Measurements from ENCODE around the gene CD9. TPM values are rescaled to one million over a fixed set of nuclear protein-coding genes. Genes with fewer than 3 reads are reported as not detected.

The CD9 gene
- polyA plus RNA-seq, 3 donors = 7.6 to 323 (median 7.7) TPM

DNA sequence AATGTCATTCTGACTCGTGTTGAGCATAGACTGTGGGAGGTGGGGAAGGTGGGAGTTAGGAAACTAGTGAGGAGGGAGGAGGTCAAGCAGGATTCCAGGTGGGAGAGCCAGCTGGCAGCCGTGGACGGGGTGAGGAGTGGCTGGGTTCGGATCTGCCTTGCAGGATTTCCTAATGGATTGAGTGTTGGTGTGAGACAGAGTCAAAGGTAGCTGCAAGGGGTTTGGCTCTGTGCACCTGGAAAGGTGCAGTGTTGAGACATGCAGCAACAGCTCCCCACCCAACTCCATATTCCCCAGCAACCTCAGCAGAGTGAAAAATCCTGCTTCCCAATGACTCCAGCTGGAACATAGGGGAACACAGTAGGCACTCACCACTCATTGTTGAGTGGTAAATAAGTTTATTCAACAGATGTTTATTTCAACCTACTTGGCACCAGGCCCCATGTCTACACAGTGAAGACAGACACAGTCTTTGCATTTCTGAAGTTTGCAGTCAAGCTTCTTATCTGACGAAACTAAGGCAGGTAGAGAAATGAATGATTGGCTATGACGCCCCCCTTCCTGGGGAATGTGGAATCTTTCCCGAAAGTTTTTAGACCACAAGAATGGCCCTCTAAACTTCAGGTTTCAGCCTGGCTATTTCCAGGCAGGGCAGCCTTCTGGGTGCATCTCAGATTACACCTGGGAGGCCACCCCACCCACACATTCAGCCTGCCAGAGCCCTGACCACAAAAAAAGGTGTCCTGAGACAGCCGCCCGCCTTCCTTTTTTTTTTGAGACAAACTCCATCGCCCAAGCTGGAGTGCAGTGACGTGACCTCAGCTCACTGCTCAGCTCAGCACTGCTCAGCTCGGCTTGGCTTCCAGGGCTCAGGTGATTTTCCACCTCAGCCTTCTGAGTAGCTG lies 72.4 kb downstream of the CD9 start:
- peaks cover 0 to 17% of the 10 kb centered on the region in 2 donors for H3K27me3 ChIP-seq (ENCODE audit: control insufficient read depth in 2 of 2, insufficient read depth in 2 of 2, low read length in 2 of 2)
- WGBS (ENCODE audit: insufficient coverage) = 87% methylated on average over 5 of the region's 12 CpGs
- H2AFZ ChIP-seq (ENCODE audit: insufficient read depth, low read depth, low read length, poor library complexity, severe bottlenecking) = no peak overlapping the region
- H4K20me1 ChIP-seq (ENCODE audit: insufficient read depth, low read length) = no peaks in the 10 kb centered on the region
- no peaks in the 10 kb centered on the region for H3K79me2 ChIP-seq (ENCODE audit: insufficient read depth, low read length)
- H3K27ac Mint-ChIP-seq = peak overlapping the region in 1 of 7 donors; percentile 69
- H3K36me3 Mint-ChIP-seq = peaks cover 0 to 2% of the 10 kb centered on the region in 2 donors
- H3K4me3 ChIP-seq (replicated peaks in 1 of 3; ENCODE audit: low read depth in 2 of 3, low read length in 3 of 3) = no peak overlapping the region
- no peak overlapping the region for H3K9ac ChIP-seq (ENCODE audit: insufficient read depth, low read length, poor library complexity, severe bottlenecking)
- H3K27me3 Mint-ChIP-seq (ENCODE audit: low read depth in 3 of 3) = peaks cover 21 to 35% (median 24%) of the 10 kb centered on the region in 3 donors
- no peaks in the 10 kb centered on the region for H3K9me3 Mint-ChIP-seq
- no peaks in the 10 kb centered on the region for H3K9me3 ChIP-seq (replicated peaks in 1 of 2; ENCODE audit: control insufficient read depth in 1 of 2, insufficient read depth in 1 of 2, low read length in 2 of 2)
- H3K4me1 Mint-ChIP-seq = no peaks in the 10 kb centered on the region
- TF ChIP-seq, protein P1, sequence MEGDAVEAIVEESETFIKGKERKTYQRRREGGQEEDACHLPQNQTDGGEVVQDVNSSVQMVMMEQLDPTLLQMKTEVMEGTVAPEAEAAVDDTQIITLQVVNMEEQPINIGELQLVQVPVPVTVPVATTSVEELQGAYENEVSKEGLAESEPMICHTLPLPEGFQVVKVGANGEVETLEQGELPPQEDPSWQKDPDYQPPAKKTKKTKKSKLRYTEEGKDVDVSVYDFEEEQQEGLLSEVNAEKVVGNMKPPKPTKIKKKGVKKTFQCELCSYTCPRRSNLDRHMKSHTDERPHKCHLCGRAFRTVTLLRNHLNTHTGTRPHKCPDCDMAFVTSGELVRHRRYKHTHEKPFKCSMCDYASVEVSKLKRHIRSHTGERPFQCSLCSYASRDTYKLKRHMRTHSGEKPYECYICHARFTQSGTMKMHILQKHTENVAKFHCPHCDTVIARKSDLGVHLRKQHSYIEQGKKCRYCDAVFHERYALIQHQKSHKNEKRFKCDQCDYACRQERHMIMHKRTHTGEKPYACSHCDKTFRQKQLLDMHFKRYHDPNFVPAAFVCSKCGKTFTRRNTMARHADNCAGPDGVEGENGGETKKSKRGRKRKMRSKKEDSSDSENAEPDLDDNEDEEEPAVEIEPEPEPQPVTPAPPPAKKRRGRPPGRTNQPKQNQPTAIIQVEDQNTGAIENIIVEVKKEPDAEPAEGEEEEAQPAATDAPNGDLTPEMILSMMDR (IDR thresholded peaks at IDR 0.05) = no peak
- H3K4me1 ChIP-seq (ENCODE audit: control insufficient read depth in 1 of 2, insufficient read depth in 2 of 2, low read length in 2 of 2) = no peaks in the 10 kb centered on the region
- H3K36me3 ChIP-seq (replicated peaks in 1 of 2; ENCODE audit: control insufficient read depth in 1 of 2, insufficient read depth in 2 of 2, low read length in 2 of 2) = no peaks in the 10 kb centered on the region
- H3K4me2 ChIP-seq (replicated peaks; ENCODE audit: extremely low read depth, low read length, poor library complexity, severe bottlenecking) = no peak overlapping the region
- intact Hi-C loops (cut with micrococcal nuclease) = no loop called here
- DNase-seq = no peak
- H3K27ac ChIP-seq (ENCODE audit: low read depth in 1 of 2, low read length in 2 of 2) = no peak overlapping the region
- H3K4me3 Mint-ChIP-seq = no peak overlapping the region

DNA sequence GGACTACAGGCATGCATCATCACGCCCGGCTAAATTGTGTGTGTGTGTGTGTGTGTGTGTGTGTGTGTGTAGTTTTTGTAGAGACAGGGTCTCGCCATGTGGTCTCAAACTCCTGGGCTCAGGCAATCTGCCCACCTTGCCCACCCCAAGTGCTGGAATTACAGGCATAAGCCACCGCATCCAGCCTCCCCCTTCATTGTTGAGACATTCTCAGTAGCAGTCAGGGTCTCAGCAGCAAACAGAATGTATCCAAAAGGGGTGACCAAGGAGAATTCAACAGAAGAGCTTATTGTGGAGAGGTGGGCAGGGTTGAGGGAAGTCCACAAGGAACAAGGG lies 73.0 kb downstream of the CD9 start:
- Mint-ChIP-seq H3K9me3 (no peaks in the 10 kb centered on the region), H3K27ac (no peak overlapping the region), H3K27me3 (ENCODE audit: low read depth in 3 of 3) (peaks cover 28 to 42% (median 29%) of the 10 kb centered on the region in 3 donors), H3K36me3 (peaks cover 0 to 2% of the 10 kb centered on the region in 2 donors), H3K4me3 (no peak overlapping the region), H3K4me1 (peaks cover 5% of the 10 kb centered on the region)
- intact Hi-C loops (cut with micrococcal nuclease) = no loop called here
- Histone ChIP-seq H3K4me1 (ENCODE audit: control insufficient read depth in 1 of 2, insufficient read depth in 2 of 2, low read length in 2 of 2) (peaks cover 4 to 5% of the 10 kb centered on the region in 2 donors), H3K9ac (ENCODE audit: insufficient read depth, low read length, poor library complexity, severe bottlenecking) (no peak overlapping the region), H3K79me2 (ENCODE audit: insufficient read depth, low read length) (no peaks in the 10 kb centered on the region), H3K36me3 (replicated peaks in 1 of 2; ENCODE audit: control insufficient read depth in 1 of 2, insufficient read depth in 2 of 2, low read length in 2 of 2) (no peaks in the 10 kb centered on the region), H3K4me2 (replicated peaks; ENCODE audit: extremely low read depth, low read length, poor library complexity, severe bottlenecking) (no peak overlapping the region), H2AFZ (ENCODE audit: insufficient read depth, low read depth, low read length, poor library complexity, severe bottlenecking) (no peak overlapping the region), H3K27ac (ENCODE audit: low read depth in 1 of 2, low read length in 2 of 2) (no peak overlapping the region), H3K4me3 (replicated peaks in 1 of 3; ENCODE audit: low read depth in 2 of 3, low read length in 3 of 3) (no peak overlapping the region), H3K9me3 (replicated peaks in 1 of 2; ENCODE audit: control insufficient read depth in 1 of 2, insufficient read depth in 1 of 2, low read length in 2 of 2) (no peaks in the 10 kb centered on the region), H3K27me3 (ENCODE audit: control insufficient read depth in 2 of 2, insufficient read depth in 2 of 2, low read length in 2 of 2) (peaks cover 0 to 23% of the 10 kb centered on the region in 2 donors), H4K20me1 (ENCODE audit: insufficient read depth, low read length) (no peaks in the 10 kb centered on the region)
- TF ChIP-seq, protein P1 (IDR thresholded peaks at IDR 0.05) = no peak
- DNase-seq = no peak
- no CpG with 5 or more reads among the region's 4 CpGs for WGBS (ENCODE audit: insufficient coverage)

Data from CD14-positive monocyte (primary cell).